ENCODE data around the gene DCHS2.

The DCHS2 gene

GRCh38 chr4:154491341-154492271, at the start of gene DCHS2:
Gene DCHS2 (minus strand): TSS chr4:154491799. CDS start chr4:154491355, 444 bp downstream.
- DNase-seq: peak; percentile 8

GRCh38 chr4:154534296-154534695, 42.7 kb upstream of the DCHS2 start:
- DNase-seq: no peak

GRCh38 chr4:154529728-154530519, 38.3 kb upstream of the DCHS2 start:
- DNase-seq: no peak

GRCh38 chr4:154528869-154529268, 37.3 kb upstream of the DCHS2 start:
- peak; percentile 19 for DNase-seq

- DNase-seq: no peak
Observed at GRCh38 chr4:154527308-154527707, 35.7 kb upstream of the DCHS2 start.

- peak; percentile 7 for DNase-seq
Observed at GRCh38 chr4:154526151-154526550, 34.6 kb upstream of the DCHS2 start.

GRCh38 chr4:154521607-154522006, 30.0 kb upstream of the DCHS2 start:
- DNase-seq: no peak

- DNase-seq: no peak
Observed at GRCh38 chr4:154519214-154519613, 27.6 kb upstream of the DCHS2 start.

- DNase-seq: no peak
Observed at GRCh38 chr4:154517591-154517990, 26.0 kb upstream of the DCHS2 start.

GRCh38 chr4:154516318-154517029, 24.9 kb upstream of the DCHS2 start:
- DNase-seq: no peak

GRCh38 chr4:154511981-154512380, 20.4 kb upstream of the DCHS2 start:
- DNase-seq: no peak

- no peak for DNase-seq
Observed at GRCh38 chr4:154511548-154511947, 19.9 kb upstream of the DCHS2 start.

- DNase-seq: no peak
Observed at GRCh38 chr4:154507156-154507555, 15.6 kb upstream of the DCHS2 start.

GRCh38 chr4:154506253-154506652, 14.7 kb upstream of the DCHS2 start:
- DNase-seq: peak; percentile 16

GRCh38 chr4:154503598-154503997, 12.0 kb upstream of the DCHS2 start:
- DNase-seq: peak; percentile 10

GRCh38 chr4:154502111-154502510, 10.5 kb upstream of the DCHS2 start:
- DNase-seq: no peak

- DNase-seq: no peak
Observed at GRCh38 chr4:154497889-154498288, 6.3 kb upstream of the DCHS2 start.

GRCh38 chr4:154495867-154496266, 4.3 kb upstream of the DCHS2 start:
- DNase-seq: no peak

- no peak for DNase-seq
Observed at GRCh38 chr4:154492288-154492687, 689 bp upstream of the DCHS2 start.

GRCh38 chr4:154490583-154491340, 837 bp downstream of the DCHS2 start:
- DNase-seq: no peak

- no peak for DNase-seq
Observed at GRCh38 chr4:154490234-154490582, 1.4 kb downstream of the DCHS2 start.

GRCh38 chr4:154489558-154490233, 1.9 kb downstream of the DCHS2 start:
- no peak for DNase-seq
